IPS-NIHi7 (cell line): ENCODE results near the gene SYPL2.
A peak's percentile ranks its signal among the peaks of the same experiment; 100 is the strongest.
"Not testable (repeated sequence)": the region's sequence is repeated elsewhere in the genome, so short reads cannot be mapped to it uniquely, and the experiment has no call there.

ENCODE experiments used
- DNase-seq: peaks from one replicate; pipeline ENCODE4 v3.0.0; 2012; ENCODE audit warnings: mixed read lengths; ENCODE audit errors: extremely low spot score

Gene SYPL2

DNA sequence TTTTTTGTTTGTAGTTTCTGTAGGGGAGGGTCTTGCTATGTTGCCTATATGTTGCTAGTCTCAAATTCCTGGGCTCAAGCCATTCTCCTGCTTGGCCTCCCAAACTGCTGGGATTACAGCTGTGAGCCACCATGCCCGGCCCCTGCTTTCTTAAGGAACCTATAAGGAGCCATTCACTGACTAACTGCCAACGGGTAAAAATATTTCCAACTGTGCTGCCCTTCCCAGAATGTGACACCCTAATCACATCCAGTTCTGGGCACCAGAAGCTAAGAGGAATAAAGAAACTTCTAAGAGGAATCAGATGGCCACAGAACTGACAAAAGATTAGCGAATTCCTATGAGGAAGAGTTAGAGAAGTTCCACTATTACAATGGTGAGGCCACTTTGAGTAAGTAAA lies 6.4 kb downstream of the SYPL2 start:
- DNase-seq = no peak

DNA sequence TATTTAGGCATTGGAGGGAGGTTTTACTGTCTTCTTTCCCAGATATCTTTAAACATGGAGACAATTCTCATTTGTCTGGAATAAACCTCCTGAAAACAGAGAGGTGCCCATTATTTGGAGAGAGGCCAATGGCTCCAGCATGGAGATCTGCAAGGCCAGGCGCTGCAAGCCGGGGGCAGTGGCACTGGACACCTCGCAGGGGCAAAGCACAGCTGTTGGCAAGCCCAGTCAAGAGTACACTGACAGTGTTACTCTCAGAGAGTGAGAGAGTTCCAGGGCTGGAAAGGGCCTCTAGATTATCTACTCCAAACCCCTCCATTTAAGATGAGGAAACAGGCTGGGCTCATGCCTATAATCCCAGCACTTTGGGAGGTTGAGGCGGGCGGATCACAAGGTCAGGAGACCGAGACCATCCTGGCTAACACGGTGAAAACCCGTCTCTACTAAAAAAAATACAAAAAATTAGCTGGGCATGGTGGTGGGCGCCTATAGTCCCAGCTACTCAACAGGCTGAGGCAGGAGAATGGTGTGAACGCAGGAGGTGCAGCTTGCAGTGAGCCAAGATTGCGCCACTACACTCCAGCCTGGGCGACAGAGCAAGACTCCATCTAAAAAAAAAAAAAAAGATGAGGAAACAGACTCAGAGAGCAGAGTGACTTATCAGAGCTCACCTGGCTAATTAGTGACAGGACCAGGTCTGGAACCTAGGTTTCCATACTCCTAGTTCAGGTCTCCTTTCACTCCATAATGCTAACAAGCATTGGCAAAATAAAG lies 7.1 kb downstream of the SYPL2 start:
- not testable (repeated sequence) for DNase-seq

DNA sequence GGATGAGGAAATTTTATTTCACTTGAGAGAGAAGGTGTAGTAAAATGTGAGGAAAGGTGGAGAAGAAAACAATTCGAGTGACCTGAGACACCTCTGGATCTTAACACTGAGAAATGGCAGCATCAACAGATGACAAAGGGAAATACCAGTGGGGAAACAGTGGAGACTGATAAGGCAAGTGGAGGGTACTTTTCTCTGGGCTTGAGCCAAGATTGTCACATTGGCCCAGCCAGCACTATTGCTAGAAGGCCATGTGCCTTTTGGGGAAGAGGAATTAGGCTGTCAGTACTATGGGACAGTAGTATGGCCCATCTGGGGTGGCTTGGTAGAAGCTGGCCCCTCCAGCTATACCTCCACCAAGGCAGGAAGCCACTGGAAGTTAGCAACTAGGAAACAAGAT lies 8.4 kb downstream of the SYPL2 start:
- DNase-seq = no peak

DNA sequence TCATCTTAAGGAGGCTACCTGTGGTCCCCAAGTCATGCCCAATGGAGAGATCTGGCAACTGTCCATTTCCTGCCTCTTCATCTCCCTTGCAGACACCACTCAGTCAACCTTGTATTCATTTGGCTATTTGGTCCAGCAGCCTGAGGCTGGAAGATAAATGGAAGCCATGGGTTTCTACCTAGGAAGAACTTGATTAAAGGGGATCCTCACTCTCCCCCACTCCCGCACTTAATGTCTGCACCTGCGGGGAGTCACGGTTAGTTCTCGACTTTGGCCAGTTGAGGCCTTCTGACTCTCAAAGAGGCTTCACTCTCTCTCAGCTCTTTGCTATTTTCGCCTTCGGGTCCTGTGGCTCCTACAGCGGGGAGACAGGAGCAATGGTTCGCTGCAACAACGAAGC lies 8.9 kb downstream of the SYPL2 start:
- DNase-seq = no peak

DNA sequence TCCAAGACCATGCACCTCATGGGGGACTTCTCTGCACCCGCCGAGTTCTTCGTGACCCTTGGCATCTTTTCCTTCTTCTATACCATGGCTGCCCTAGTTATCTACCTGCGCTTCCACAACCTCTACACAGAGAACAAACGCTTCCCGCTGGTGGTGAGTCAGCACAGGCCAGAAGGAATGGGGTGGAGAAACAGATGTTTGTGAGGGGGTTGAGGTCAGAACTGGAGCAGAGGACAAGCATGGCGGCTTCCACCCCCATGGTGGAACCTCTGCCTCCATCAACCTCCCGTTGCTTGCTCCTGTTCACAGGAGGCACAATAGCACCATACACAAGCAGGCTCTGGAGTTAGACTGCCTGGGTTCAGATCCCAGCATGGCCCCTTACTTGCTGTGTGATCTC lies 10.5 kb downstream of the SYPL2 start:
- no peak for DNase-seq

DNA sequence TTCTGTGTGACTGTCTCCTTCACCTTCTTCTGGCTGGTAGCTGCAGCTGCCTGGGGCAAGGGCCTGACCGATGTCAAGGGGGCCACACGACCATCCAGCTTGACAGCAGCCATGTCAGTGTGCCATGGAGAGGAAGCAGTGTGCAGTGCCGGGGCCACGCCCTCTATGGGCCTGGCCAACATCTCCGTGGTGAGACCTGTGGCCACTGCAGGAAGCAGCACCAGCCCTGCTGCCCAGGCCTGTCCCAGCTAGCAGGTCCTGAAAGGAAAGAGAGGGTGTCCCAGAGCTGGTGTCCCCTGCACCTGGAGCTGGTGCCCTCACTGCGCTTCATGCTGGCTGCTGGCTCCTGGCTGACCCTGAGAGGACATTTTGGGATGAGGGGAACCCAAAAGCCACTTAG lies 11.5 kb downstream of the SYPL2 start:
- no peak for DNase-seq

DNA sequence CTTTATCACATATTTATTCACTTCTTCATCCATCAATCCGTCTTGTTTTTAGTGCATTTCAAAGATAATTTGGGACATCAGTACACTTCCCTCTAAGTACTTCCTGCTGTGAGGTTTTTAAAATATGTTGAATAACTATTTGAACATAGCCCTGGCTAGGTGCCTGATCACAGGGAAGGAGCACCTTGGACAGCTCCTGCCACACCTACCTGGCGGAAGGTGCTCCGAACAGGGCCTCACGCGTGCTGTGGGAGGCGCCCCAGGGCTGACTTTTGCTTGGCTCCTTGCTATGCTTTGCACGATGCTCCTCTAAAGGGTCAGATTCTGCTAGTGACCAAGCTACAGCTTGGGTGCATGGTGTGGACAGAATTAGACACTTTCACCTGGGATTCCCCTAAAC lies 12.5 kb downstream of the SYPL2 start:
- DNase-seq = peak; percentile 68

DNA sequence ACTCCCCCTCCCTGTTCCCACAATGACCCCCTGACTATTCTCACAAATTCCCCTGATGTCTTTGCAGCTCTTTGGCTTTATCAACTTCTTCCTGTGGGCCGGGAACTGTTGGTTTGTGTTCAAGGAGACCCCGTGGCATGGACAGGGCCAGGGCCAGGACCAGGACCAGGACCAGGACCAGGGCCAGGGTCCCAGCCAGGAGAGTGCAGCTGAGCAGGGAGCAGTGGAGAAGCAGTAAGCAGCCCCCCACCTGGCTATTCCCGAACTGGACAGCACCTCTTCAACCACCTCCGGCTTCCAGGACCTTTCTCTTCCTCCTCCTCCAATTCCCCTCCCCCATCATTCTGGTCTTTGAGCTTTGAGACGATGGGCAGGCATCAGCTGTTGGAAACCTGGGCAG lies 13.0 kb downstream of the SYPL2 start:
- DNase-seq = no peak

DNA sequence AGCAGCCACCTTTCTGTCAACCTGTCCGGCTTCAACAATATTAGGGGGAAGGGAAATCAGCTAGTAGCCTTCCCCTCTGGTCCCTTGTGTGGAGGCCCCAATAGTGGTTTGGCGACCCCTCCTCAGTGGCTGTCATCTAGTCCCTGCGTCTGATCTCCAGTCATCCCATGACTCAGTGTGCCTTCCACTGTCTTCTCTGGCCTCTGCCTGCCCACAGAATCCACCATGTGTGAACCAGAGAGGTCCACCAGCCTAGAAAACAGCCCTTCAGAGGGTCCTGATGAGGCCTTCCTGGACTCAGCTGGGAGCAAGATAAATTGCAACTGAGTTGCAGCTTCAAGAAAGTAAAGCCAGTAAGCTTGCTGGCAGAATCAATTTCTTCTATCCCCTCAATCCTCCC lies 13.6 kb downstream of the SYPL2 start:
- DNase-seq = no peak

DNA sequence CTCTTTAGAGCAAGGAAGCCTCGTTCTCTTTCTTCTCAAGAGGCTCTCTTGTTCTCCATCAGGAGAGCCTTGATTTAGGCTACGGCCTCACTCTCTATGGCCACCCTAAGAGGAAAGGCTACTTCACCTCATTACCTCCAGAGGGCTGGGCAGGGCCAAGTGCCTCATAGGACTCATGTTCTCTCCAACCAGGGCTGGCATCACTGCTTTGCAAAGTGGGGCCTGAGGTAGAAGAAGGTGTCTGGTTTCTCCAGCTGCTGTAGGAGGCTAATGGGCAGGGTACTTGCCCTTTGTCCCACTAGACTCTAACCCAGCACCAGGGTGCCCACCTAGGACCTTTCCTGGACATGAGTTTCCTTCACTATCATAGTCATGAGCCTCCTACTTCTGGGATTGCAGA lies 15.3 kb downstream of the SYPL2 start:
- DNase-seq = no peak

DNA sequence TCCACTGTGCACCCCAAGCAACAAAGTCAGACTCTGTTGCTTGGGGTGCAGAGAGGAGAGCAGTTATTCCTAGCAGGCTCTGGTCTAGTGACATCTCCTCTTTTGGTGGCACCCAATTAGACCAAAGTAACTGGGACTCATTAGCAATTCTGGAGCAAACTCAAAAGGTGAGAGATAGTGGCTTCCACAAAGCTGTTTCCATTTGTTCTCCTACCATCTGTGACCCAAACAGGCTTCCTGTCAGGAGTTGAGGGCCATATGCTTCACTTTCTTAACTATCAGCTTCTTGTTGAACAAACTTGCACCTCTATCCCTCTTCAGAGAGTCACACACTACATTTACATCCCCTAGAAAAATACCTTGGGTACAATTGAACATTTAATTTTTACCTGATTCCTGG lies 15.9 kb downstream of the SYPL2 start:
- DNase-seq = no peak

DNA sequence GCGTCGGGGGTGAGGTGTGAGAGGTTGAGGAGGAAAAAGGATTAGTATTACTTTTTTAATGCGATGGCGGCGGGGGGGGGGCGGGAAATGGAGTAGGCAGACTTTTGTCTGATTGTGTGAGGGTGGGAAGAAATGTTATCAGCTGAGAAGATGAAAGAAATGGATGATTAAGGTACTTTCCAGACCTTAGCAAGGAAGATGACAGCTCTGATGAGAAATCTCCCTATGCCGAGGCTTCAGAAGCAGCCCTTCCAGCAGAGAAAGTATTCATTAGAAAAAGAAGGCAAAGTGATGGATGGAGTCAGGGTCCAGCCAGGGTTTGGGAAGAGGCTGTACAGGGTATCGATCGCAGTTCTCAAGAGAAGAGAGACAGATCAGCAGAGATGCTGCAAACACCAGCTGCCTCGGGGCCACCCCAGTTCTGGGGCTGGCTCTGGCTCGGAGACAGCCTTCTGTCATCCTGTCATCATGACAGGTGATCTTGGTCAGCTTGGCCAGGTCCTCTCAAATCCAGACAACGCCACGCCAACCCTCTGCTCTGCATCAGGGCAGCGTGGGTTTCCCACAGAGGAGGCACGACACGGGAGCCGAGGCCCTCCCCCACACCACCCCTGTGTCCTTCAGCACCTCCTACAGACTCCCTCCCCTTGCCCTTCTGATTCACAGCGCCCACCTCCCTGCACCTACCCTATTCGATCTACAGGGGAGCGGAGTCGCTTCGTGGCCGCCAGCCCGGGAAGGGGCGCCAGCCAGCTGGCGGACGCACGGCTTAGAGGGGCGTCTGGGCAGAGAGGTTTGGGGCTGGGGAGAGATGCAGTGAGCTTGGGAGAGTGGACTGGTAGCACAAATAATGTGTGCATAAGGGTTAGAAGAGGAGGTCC lies 16.7 kb downstream of the SYPL2 start:
- DNase-seq = peak; percentile 73

DNA sequence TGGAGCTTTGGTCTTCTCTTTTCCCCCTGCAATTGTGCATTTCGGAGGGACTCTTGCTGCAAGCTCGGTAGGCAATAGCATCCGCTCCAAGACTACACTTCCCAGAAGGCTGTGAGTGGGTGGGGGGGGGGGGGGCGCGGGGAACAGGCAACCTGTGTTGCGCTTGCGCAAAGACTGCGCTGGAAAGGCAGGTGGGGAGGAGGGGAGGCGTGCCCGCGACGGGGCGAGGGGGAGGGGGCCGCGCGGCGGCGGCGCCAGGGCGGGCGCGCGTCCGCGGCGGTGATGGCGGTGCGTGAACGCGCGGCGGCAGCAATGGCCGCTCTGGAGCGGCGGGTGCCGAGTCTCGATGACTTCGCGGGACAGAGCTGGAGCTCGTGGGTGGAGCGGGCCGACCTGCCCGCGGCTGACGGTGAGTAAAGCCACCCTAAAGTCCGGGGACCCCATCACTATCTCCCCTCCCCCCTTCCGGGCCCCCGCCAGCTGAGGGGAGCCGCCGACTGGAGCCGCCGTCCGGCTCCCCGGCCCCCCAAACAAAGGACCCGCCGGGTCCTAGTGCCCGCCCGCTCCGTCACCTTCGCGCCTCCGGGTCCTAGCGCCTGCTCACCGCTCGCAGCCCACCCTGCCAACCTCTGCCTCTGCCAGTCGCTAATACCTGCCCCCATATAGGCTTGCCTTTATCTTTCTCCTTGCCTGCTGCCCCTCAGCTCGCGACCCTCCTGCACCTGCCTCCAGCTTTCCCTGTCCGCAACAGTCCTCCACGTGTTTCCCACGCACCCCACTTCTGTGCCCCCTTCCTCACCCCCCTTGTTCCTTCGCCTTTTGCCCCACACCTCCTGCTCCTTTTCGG lies 17.5 kb downstream of the SYPL2 start, which contains the start of gene ATXN7L2:
TSS of gene ATXN7L2 (plus strand) at position 234 of the 847 bp plus-strand sequence. CDS start at position 283, 49 bp downstream.
- DNase-seq = peak; percentile 98

DNA sequence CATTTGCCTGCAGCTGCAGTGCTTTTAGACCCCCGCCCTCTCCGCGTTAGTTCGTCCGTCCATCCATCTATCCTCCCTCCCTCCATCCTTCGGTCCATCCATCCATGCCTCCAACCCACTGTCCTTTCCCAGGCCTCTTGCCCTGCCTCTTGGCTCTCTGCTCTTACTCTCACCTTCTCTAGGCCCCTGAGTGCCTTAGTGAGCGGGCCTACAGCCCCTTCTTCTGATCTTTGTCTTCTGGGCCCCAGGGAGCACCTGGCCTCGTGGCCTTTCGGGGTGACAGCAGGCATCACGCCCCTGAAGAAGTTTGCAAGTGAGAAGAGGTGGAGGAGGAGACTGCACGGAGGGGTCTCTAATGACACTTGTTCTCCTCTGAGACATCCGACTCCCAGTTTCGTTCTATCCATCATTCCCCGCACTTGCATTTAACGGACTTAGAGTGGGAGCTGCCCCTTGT lies 18.2 kb downstream of the SYPL2 start:
- DNase-seq = peak; percentile 33

DNA sequence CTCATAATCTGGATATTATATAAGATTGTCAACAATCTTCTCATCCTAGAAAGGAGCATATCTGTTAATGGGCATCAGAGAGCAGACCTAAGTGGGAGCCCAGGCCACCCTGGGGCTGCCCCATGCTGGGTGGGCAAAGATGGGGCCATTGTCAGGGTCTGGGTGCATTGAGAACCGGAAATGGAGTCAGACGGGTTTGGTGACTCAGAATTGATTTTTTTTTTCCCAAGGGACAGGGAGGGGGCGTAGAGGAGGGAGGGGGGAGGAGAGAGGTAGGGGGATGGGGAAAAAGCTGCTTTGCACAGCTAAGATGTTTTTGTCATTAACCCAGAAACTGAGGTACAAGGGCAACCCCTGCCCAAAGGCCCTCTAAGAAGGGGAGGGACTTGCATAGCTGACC lies 18.7 kb downstream of the SYPL2 start:
- DNase-seq = peak; percentile 38

DNA sequence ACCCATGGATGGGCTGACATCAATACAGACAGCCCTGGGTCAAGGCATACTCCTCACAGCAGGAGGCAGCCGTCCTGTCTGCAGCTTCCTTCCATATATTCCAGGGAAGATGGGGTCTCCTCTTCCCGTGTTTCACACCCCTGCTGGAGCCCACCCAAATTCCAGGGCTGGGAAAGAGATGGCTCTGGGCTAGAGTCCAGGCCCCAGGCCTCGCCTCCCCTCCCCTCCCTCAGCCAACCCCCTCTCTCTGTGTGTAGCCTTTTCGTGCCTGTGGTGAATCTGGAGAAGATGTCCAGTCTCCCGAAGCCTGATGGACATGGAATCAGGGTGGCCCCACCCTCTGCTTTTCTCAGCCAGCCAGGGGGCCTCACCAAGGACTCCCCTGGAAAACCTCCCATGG lies 20.9 kb downstream of the SYPL2 start:
- DNase-seq = no peak

DNA sequence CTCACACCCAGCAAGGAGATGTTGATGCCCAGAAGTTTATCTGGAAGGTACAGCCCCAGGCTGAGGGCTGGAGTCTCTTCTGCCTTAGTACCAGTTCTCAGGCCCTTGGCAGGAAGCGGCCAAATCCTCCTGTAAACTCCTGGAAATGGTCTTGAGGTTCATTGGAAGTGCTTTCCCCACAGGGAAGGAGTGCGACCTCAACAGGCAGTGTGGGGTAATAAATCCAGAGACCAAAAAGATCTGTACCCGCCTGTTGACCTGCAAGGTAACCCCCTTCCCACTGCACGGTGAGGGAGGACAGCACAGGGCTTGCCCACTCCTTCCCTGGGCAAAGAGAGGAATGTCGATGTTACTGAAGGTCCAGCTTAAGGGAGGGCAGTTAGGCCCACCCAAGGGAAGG lies 21.9 kb downstream of the SYPL2 start:
- peak; percentile 45 for DNase-seq

DNA sequence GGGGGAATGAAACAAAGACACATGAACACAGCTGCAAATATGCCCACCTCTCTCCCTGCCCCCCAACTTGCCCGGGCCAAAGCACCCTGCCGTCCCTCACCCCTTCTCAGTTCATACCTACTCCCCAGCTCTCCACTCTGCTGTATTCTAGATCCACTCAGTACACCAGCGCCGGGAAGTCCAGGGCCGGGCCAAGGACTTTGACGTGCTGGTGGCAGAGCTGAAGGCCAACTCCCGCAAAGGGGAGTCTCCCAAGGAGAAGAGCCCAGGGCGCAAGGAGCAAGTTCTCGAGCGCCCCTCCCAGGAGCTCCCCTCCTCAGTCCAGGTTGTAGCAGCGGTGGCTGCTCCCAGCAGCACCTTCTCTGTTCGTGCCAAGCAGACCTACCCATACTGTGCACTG lies 22.4 kb downstream of the SYPL2 start:
- no peak for DNase-seq

DNA sequence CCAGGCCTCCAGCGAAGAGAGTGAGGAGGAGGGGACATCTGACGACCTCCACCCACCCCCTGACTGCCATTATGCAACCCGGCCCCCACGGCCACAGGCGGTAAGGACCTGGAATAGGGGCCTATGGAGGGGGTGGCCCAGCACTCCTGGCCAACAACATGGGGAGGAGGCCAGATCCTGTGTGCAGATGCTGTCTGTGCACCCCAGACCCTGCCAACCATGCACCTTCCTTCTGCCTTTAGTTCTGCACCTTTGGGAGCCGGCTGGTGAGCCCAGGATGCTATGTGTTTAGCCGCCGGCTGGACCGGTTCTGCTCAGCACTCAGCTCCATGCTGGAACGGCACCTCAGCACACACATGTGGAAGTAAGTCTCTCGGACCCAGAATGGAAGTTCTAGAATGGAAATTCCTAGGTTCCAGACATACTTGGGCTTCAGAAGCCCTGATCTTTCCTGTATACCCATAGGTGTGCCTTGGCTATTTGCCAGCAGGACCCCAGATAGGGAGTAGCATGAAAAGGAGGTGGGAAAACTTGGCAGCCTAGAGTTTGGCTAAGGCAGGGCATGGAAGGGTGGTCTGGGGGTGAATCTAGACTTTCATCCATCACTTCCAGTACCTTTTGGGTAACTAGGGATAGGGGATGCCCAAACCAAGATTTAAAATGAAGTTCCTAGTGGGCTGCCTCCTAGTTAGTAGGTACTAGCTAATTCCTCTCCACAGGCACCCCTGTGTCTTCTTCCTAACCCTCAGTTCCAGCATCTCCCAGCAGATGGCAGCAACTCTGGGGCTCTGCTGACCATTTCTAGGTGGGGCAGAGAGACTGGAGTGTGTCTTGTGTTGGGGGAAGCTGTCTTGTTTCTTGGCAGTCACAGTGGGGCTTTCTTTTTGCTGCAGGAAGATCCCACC lies 23.9 kb downstream of the SYPL2 start:
- DNase-seq = peak; percentile 71

DNA sequence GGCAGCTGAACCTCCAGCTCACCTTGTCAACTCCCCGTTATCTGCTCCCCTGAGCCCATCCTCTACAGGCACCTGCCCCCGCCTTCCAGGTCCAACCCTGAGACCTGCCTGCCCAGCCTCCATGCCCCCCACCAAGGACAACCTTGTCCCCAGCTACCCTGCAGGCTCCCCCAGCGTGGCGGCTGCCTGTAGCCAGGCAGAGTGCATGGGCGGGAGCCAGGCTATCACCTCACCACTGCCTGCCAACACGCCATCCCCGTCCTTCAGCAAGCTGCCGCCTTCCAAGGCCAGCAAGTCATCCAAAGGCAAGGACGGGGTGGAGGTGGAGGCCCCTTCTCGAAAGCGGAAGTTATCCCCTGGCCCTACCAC lies 24.6 kb downstream of the SYPL2 start:
- DNase-seq = no peak

DNA sequence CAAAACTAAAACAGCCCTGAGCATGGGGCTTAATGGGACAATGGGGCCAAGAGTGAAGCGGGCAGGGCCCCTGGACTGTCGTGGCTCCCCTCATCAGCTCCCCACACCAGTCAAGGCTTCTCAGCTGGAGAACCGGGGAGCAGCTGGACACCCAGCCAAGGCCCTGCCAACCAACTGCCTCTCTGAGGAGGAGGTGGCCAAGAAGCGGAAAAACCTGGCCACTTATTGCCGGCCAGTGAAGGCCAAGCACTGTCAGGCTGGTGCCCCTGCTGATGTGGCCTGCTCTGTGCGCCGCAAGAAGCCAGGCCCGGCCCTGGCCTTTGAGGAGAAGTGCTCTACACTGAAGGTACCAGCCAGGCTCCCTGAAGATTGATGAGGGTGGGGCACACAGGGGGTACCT lies 25.0 kb downstream of the SYPL2 start:
- DNase-seq = no peak
